GM19023 (cell line): Measurements from ENCODE around the gene SLC39A11.
"Not testable (repeated sequence)": the region's sequence is repeated elsewhere in the genome, so short reads cannot be mapped to it uniquely, and the experiment has no call there.

Experiments
- ATAC-seq: cut with Tn5 transposase; IDR thresholded peaks from one replicate; pipeline ENCODE4 v1.9.1; 2021; ENCODE audit warnings: mild to moderate bottlenecking, moderate library complexity; ENCODE audit not compliant: unreplicated experiment

SLC39A11 gene

GRCh38 chr17:72640415-72641165, 451.9 kb downstream of the SLC39A11 start:
- no peak for ATAC-seq

- ATAC-seq: no peak
Measured at GRCh38 chr17:72639711-72640110, 452.8 kb downstream of the SLC39A11 start.

- ATAC-seq: not testable (repeated sequence)
Measured at GRCh38 chr17:72638932-72639331, 453.6 kb downstream of the SLC39A11 start.

- ATAC-seq: no peak
Measured at GRCh38 chr17:72635034-72635635, 457.4 kb downstream of the SLC39A11 start.

GRCh38 chr17:72634621-72635020, 457.9 kb downstream of the SLC39A11 start:
- ATAC-seq: no peak

- no peak for ATAC-seq
Measured at GRCh38 chr17:72631949-72632684, 460.4 kb downstream of the SLC39A11 start.

GRCh38 chr17:72631568-72631948, 460.9 kb downstream of the SLC39A11 start:
- ATAC-seq: no peak

- ATAC-seq: no peak
Measured at GRCh38 chr17:72624652-72625051, 467.8 kb downstream of the SLC39A11 start.

- ATAC-seq: no peak
Measured at GRCh38 chr17:72624226-72624625, 468.3 kb downstream of the SLC39A11 start.

GRCh38 chr17:72622661-72623433, 469.6 kb downstream of the SLC39A11 start:
- ATAC-seq: no peak

- ATAC-seq: no peak
Measured at GRCh38 chr17:72619976-72620650, 472.4 kb downstream of the SLC39A11 start.

GRCh38 chr17:72618001-72618509, 474.4 kb downstream of the SLC39A11 start:
- peak; percentile 66 for ATAC-seq

GRCh38 chr17:72617557-72617956, 474.9 kb downstream of the SLC39A11 start:
- no peak for ATAC-seq

GRCh38 chr17:72616447-72616846, 476.0 kb downstream of the SLC39A11 start:
- no peak for ATAC-seq

- ATAC-seq: no peak
Measured at GRCh38 chr17:72615627-72615991, 476.9 kb downstream of the SLC39A11 start.

- ATAC-seq: peak; percentile 52
Measured at GRCh38 chr17:72614871-72615626, 477.4 kb downstream of the SLC39A11 start.

- no peak for ATAC-seq
Measured at GRCh38 chr17:72614476-72614870, 478.0 kb downstream of the SLC39A11 start.

GRCh38 chr17:72613806-72614292, 478.6 kb downstream of the SLC39A11 start:
- no peak for ATAC-seq

GRCh38 chr17:72613396-72613795, 479.1 kb downstream of the SLC39A11 start:
- no peak for ATAC-seq

GRCh38 chr17:72611172-72611571, 481.3 kb downstream of the SLC39A11 start:
- no peak for ATAC-seq
